HepG2 (cell line): ENCODE results near the gene BLCAP. TPM values are rescaled to one million over a fixed set of nuclear protein-coding genes. Genes with fewer than 3 reads are reported as not detected.

Source experiments
- ADNP ChIP-seq: sonication (generic); formaldehyde crosslinking; IDR thresholded peaks from 2 replicates; pipeline ENCODE4 v1.4.0; 2020; ENCODE audit warnings: missing genetic modification reagents
- BHLHE40 ChIP-seq: IDR thresholded peaks from 2 replicates; pipeline ENCODE4 v1.6.1; 2011; ENCODE audit warnings: low read length, improper control_type of control experiment
- CHD4 ChIP-seq: fragments of 200-600 bp; sonication (generic); IDR thresholded peaks from 2 replicates; pipeline ENCODE4 v1.7.0; 2017; ENCODE audit warnings: mild to moderate bottlenecking, low read length, borderline replicate concordance
- DNMT1 ChIP-seq: sonication (generic); formaldehyde crosslinking; IDR thresholded peaks from 2 replicates; pipeline ENCODE4 v1.5.1; 2020; ENCODE audit warnings: mild to moderate bottlenecking, missing genetic modification reagents
- FOXC1 ChIP-seq: sonication (generic); formaldehyde crosslinking; IDR thresholded peaks from 2 replicates; pipeline ENCODE4 v1.8.0; 2022; ENCODE audit warnings: mild to moderate bottlenecking, missing genetic modification reagents, borderline replicate concordance
- IKZF5 ChIP-seq: IDR thresholded peaks from 2 replicates; pipeline ENCODE4 v1.6.1; 2018; ENCODE audit warnings: missing genetic modification reagents, mild to moderate bottlenecking, missing compliant biosample characterization
- KIAA2018 ChIP-seq: sonication (generic); formaldehyde crosslinking; IDR thresholded peaks from 2 replicates; pipeline ENCODE4 v1.5.0; 2020; ENCODE audit warnings: mild to moderate bottlenecking, missing genetic modification reagents, borderline replicate concordance
- KMT2A ChIP-seq: sonication (generic); formaldehyde crosslinking; IDR thresholded peaks from 2 replicates; pipeline ENCODE4 v1.4.0; 2020; ENCODE audit warnings: missing genetic modification reagents
- NKX3-1 ChIP-seq: sonication (generic); formaldehyde crosslinking; IDR thresholded peaks from 2 replicates; pipeline ENCODE4 v1.5.0; 2020; ENCODE audit warnings: missing genetic modification reagents
- NPAS2 ChIP-seq: sonication (generic); formaldehyde crosslinking; IDR thresholded peaks from 2 replicates; pipeline ENCODE4 v1.8.0; 2022; ENCODE audit warnings: mild to moderate bottlenecking, missing genetic modification reagents, borderline replicate concordance
- POLR2G ChIP-seq: fragments of 200-400 bp; formaldehyde crosslinking; IDR thresholded peaks from 2 replicates; pipeline ENCODE4 v1.6.1; 2018; ENCODE audit warnings: mild to moderate bottlenecking, low read depth, low read length, moderate library complexity
- PRPF4 ChIP-seq: fragments of 200-400 bp; formaldehyde crosslinking; IDR thresholded peaks from 2 replicates; pipeline ENCODE4 v1.6.1; 2016; ENCODE audit warnings: low read length, low read depth; ENCODE audit not compliant: poor library complexity, severe bottlenecking
- RFXAP ChIP-seq: sonication (generic); formaldehyde crosslinking; IDR thresholded peaks from 2 replicates; pipeline ENCODE4 v1.4.0; 2020; ENCODE audit warnings: missing genetic modification reagents, borderline replicate concordance
- RNF2 ChIP-seq: fragments of 450-650 bp; conservative IDR thresholded peaks from 2 replicates; pipeline ENCODE4 v1.6.1; 2016; ENCODE audit warnings: low read depth
- ZKSCAN5 ChIP-seq: sonication (generic); formaldehyde crosslinking; IDR thresholded peaks from 2 replicates; pipeline ENCODE4 v1.5.1; 2020; ENCODE audit warnings: mild to moderate bottlenecking, missing genetic modification reagents
- ZNF7 ChIP-seq: IDR thresholded peaks from 2 replicates; pipeline ENCODE4 v1.6.1; 2016; ENCODE audit warnings: missing biosample characterization, missing genetic modification reagents
- polyA plus RNA-seq, 8 experiments: library from polyadenylated mRNA; depleted of rRNA in 3 of 8; stranded (reverse) in 7 of 8; unstranded in 1 of 8; fragments of >200 nt; fragmentation: Illumina TruSeq in 4 of 8; extraction: Trizol in 4 of 8; gene quantifications; 2 replicates each; pipeline versions ENCODE4 v1.2.1 to v1.2.3, GENCODE V29; 2011 to 2016; ENCODE audit warnings: low read depth in 4 of 8, missing spikeins in 1 of 8, mixed read lengths in 1 of 8; ENCODE audit not compliant: insufficient read depth in 1 of 8
- total RNA-seq, 5 experiments: library from RNA; depleted of rRNA; stranded (reverse); fragments of >200 nt; fragmentation: Illumina TruSeq; extraction: Trizol; gene quantifications; 2 replicates each; pipeline ENCODE4 v1.2.3, GENCODE V29; 2016; ENCODE audit warnings: low read depth in 1 of 5

The BLCAP gene
- total and polyA plus RNA-seq, 2 of the 13 experiments (the other 11 are each of a cell fraction or from before 2014, with no cell fraction given): 52.4 to 86.8 TPM

DNA sequence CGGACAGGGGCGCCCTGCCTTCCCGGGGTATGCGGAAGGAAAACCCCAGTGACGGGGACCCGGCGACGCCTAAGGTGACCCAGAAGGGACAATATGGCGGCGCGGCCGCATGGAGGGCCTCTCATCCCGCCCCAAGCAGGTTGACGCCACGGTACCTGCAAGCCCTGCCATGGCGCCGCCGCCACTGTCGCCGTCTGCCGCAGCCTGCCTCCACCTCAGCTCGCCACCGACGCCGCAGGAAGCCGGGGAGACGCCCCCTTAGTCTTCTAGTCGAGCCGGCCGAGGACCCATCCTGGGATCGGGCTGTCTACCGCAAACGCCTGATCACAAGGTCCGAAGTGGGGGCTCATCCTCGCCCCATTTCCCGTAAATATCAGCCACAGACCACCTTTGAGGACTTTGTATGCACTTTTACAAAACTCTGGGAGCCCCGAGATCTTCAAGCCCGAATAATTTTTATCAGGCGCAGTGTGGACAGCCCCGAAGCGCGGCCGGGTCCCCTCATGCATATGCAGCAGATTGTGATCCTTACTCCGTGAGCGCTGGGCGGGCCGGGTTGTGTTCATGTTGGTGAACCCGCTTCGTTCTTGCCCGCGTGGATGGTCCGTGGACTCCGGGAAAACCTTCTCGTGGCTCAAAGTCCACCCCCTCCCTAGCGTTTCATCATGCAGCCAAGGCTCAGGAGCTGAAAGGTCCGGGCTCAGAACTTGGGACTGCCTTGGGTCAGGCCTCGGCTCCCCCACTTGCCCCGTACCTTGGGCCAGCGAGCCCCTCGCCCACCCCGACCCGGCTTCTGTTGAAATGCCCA, at the start of gene BLCAP (continued):
- TF ChIP-seq NKX3-1 (CRISPR knock-in tag) (no peak), RFXAP (peak; percentile 82), POLR2G (peak; percentile 96), IKZF5 (CRISPR knock-in tag) (peak; percentile 94), FOXC1 (CRISPR knock-in tag) (peak; percentile 93), CHD4 (peak; percentile 93; the same call in 1 of the 2 replicates), DNMT1 (CRISPR knock-in tag) (0 out of 2 replicates have a peak, but pooled peaks have one; percentile 32), ZNF7 (CRISPR knock-in tag) (peak; percentile 47; the same call in 1 of the 2 replicates), NPAS2 (CRISPR knock-in tag) (no peak), RNF2 (peak; percentile 74), PRPF4 (no peak), ZKSCAN5 (CRISPR knock-in tag) (0 out of 2 replicates have a peak, but pooled peaks have one; percentile 27), KMT2A (peak; percentile 97), KIAA2018 (CRISPR knock-in tag) (0 out of 2 replicates have a peak, but pooled peaks have one; percentile 83), ADNP (CRISPR knock-in tag) (no peak), BHLHE40 (no peak)
